ENCODE measurements around the gene TICAM1. TPM values are rescaled to one million over a fixed set of nuclear protein-coding genes. Genes with fewer than 3 reads are reported as not detected.
"Not testable (repeated sequence)": the region's sequence is repeated elsewhere in the genome, so short reads cannot be mapped to it uniquely, and the experiment has no call there.

TICAM1 gene
- total RNA-seq, 6 experiments from 2014 or later: 16.4 to 21.6 (median 18.4) TPM

DNA sequence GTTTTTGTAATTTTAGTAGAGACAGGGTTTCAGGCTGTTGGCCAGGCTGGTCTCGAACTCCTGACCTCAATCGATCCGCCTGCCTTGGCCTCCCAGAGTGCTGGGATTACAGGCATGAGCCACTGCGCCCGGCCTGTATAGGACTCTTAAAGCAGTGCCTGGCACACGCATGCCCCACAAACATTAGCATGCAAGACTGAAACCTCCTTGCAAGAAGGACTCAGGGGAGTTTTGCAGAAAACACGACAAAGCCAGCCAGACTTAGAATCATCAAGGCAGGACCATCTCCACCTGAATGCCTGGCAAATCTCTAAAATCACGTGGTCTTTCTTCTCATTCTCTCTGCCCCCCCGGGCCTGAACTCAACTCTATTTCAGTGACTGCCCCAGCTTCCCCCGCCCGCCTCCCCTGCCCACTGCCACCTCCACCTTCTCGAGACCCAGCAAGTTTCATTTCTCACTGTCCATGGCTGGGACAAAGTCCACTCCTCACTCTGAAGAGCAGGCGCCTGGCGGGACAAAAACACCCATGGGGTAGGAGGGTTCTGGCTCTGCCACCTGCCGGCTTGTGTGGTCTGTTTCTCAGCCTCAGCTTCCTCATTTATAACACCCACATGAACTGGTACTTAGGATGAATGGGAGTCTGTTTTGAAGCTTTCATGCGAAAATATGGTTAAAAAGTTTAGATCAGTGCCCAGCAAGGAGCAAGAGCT lies 2.4 kb downstream of the TICAM1 start:
- DNase-seq: no peak
- Mint-ChIP-seq H3K4me3 (peak overlapping the region; percentile 66), H3K36me3 (ENCODE audit: low read depth) (peaks cover 5% of the 10 kb centered on the region; the same call in 1 of the 2 replicates), H3K27me3 (ENCODE audit: insufficient read depth) (no peaks in the 10 kb centered on the region), H3K4me1 (ENCODE audit: low read depth) (peaks cover 21% of the 10 kb centered on the region), H3K27ac (no peak overlapping the region; the same call in 1 of the 2 replicates), H3K9me3 (no peaks in the 10 kb centered on the region)
- TF ChIP-seq, protein P1, sequence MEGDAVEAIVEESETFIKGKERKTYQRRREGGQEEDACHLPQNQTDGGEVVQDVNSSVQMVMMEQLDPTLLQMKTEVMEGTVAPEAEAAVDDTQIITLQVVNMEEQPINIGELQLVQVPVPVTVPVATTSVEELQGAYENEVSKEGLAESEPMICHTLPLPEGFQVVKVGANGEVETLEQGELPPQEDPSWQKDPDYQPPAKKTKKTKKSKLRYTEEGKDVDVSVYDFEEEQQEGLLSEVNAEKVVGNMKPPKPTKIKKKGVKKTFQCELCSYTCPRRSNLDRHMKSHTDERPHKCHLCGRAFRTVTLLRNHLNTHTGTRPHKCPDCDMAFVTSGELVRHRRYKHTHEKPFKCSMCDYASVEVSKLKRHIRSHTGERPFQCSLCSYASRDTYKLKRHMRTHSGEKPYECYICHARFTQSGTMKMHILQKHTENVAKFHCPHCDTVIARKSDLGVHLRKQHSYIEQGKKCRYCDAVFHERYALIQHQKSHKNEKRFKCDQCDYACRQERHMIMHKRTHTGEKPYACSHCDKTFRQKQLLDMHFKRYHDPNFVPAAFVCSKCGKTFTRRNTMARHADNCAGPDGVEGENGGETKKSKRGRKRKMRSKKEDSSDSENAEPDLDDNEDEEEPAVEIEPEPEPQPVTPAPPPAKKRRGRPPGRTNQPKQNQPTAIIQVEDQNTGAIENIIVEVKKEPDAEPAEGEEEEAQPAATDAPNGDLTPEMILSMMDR (IDR thresholded peaks at IDR 0.05): no peak

DNA sequence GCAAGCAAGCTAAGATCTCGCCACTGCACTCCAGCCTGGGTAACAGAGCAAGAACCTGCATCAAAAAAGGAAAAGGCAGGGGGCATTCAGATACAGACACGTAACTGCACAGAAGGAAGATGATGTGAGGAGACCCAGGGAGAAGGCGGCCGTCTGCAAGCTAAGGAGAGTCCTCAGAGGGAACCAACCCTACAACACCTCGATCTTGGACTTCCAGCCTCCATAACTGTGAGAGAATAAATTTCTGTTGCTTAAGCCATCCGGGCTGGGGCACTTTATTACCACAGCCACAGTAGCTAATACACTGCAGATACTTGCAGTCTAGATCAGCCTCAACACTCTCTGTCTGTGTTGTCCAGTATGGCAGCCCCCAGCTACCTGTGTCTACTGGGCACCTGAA lies 7.9 kb downstream of the TICAM1 start:
- H3K4me3 Mint-ChIP-seq: no peak overlapping the region
- no peaks in the 10 kb centered on the region for H3K9me3 Mint-ChIP-seq
- no peak overlapping the region for H3K27ac Mint-ChIP-seq
- no peak for DNase-seq
- H3K4me1 Mint-ChIP-seq (ENCODE audit: low read depth): 0 out of 2 replicates have a peak, but pooled peaks cover 5% of the 10 kb centered on the region
- H3K36me3 Mint-ChIP-seq (ENCODE audit: low read depth): peaks cover 22% of the 10 kb centered on the region
- TF ChIP-seq, protein P1 (IDR thresholded peaks at IDR 0.05): no peak
- no peaks in the 10 kb centered on the region; the same call in 1 of the 2 replicates for H3K27me3 Mint-ChIP-seq (ENCODE audit: insufficient read depth)

DNA sequence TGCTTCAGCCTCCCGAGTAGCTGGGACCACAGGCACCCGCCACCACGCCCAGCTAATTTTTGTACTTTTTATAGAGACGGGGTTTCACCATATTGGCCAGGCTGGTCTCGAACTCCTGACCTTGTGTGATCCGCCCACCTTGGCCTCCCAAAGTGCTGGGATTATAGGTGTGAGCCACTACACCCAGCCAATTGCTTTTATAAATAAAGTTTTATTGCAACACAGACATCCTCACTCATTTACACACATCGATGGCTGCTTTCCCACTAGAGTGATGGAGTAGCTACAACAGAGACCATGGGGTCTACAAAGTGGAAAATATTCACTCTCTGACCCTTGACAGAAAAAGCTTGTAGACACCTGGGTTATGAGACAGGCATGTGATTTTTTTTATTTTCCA lies 9.2 kb downstream of the TICAM1 start:
- not testable (repeated sequence) for DNase-seq; H3K27me3 Mint-ChIP-seq (ENCODE audit: insufficient read depth); H3K27ac Mint-ChIP-seq; H3K4me1 Mint-ChIP-seq (ENCODE audit: low read depth); H3K4me3 Mint-ChIP-seq; H3K9me3 Mint-ChIP-seq
- peaks cover 29% of the 10 kb centered on the region for H3K36me3 Mint-ChIP-seq (ENCODE audit: low read depth)

DNA sequence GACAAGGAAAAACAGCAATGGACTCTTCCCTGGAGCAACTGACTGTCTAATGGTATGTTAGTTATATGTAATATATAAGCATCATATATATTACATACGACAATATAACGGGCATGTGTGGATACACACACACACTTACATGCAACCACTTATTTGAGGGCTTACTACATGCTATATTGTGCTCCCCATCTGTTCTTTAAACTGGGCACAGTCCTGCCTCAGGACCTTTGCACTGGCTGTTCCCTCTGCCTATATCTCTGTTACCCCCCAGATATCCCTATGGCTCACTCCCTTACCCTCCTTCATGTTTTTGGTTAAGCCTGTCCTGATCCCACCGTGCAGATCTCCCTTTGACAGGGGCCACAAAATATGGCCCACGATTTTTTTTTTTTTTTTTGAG lies 10.2 kb downstream of the TICAM1 start:
- DNase-seq: no peak
- H3K36me3 Mint-ChIP-seq (ENCODE audit: low read depth): peaks cover 38% of the 10 kb centered on the region
- H3K27ac Mint-ChIP-seq: no peak overlapping the region
- H3K27me3 Mint-ChIP-seq (ENCODE audit: insufficient read depth): no peaks in the 10 kb centered on the region; the same call in 1 of the 2 replicates
- no peaks in the 10 kb centered on the region for H3K9me3 Mint-ChIP-seq
- H3K4me1 Mint-ChIP-seq (ENCODE audit: low read depth): no peaks in the 10 kb centered on the region
- TF ChIP-seq, protein P1 (IDR thresholded peaks at IDR 0.05): no peak
- no peak overlapping the region for H3K4me3 Mint-ChIP-seq

DNA sequence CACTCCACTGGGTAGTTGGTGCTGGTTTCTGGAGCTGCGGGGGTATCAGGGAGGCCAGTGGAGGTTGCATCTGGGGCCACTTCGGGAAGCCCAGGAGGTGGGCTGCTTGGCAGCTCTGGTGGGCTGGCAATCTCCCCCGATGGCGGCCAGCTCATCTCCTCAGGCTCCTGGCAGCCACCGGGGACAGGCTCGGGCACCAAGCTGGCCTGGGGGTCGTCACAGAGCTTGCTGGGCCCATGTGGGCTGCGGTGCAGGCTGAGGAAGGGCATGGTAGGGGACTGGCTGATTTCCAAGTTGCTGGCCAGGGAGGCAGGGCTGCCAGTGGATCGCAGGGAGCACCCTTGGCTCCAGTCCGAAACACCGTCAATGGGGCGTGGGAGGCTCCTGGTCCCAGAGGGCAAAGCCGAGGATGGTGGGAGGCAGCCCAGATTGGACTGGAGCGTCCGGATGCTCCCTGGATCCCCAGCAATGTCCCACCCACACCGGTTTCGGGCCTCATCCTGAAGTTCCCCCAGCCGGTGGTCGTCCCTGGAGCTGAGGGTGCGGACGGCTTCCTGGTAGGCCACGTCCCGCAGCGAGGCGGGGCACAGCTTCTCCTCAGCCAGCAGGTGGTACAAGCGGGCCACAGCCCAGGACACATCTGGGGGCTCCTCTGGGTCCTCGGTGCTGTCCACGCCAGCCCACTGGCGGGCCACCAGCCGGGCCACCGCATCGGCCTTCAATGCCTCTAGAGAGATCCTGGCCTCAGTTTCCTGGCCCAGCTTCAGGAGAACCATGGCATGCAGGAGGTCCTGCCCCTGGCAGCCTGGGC lies 13.8 kb downstream of the TICAM1 start:
- Mint-ChIP-seq H3K9me3 (peaks cover 7% of the 10 kb centered on the region), H3K27me3 (ENCODE audit: insufficient read depth) (peaks cover 7% of the 10 kb centered on the region), H3K4me1 (ENCODE audit: low read depth) (peaks cover 24% of the 10 kb centered on the region), H3K4me3 (no peak overlapping the region), H3K27ac (no peak overlapping the region), H3K36me3 (ENCODE audit: low read depth) (peaks cover 49% of the 10 kb centered on the region)
- no peak for DNase-seq
- TF ChIP-seq, protein P1 (IDR thresholded peaks at IDR 0.05): 0 out of 2 replicates have a peak, but pooled peaks have one; percentile 7

DNA sequence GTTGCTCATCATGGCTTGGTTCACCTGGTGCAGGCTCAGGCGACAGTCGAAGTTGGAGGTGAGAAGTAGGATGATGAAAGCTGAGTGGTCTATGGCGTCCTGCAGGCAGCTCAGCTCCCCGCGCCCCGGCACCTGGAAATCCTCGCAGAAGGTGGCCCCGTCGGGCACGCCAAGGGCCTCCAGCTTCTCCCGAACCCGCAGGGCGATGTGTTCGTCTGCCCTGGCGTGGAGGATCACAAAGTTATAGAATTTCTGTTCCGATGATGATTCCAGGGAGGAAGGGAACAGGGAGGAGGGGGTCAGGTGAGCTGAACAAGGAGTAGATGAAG lies 14.6 kb downstream of the TICAM1 start:
- peaks cover 9% of the 10 kb centered on the region for H3K27me3 Mint-ChIP-seq (ENCODE audit: insufficient read depth)
- TF ChIP-seq, protein P1 (IDR thresholded peaks at IDR 0.05): no peak
- H3K9me3 Mint-ChIP-seq: peaks cover 10% of the 10 kb centered on the region
- peaks cover 29% of the 10 kb centered on the region for H3K4me1 Mint-ChIP-seq (ENCODE audit: low read depth)
- no peak overlapping the region for H3K27ac Mint-ChIP-seq
- no peak for DNase-seq
- peaks cover 48% of the 10 kb centered on the region for H3K36me3 Mint-ChIP-seq (ENCODE audit: low read depth)
- no peak overlapping the region for H3K4me3 Mint-ChIP-seq
